AG04450 (cell line): ENCODE results near the gene ADAM12. TPM values are rescaled to one million over a fixed set of nuclear protein-coding genes. Genes with fewer than 3 reads are reported as not detected.

ENCODE experiments used
- CTCF ChIA-PET: fragments of 300-600, 350-600 bp; formaldehyde crosslinking; extraction: SDS; loops from one replicate; lab custom pipeline; 2022; ENCODE audit warnings: antibody characterized with exemption, inconsistent platforms; lab: Charles Lee
- POLR2A ChIA-PET: fragments of 350-600 bp; formaldehyde crosslinking; extraction: SDS; loops from one replicate; lab custom pipeline; 2021; ENCODE audit warnings: antibody characterized with exemption, inconsistent platforms; lab: Yijun Ruan, JAX
- DNase-seq: peaks from one replicate; pipeline ENCODE4 v3.0.0-alpha.2; 2011; ENCODE audit warnings: low read depth, low spot score
- H3K27ac ChIP-seq: one replicate; pipeline ENCODE4 v1.5.1; 2012; ENCODE audit warnings: low read depth, low read length, control low read depth
- H3K27me3 ChIP-seq: one replicate; pipeline ENCODE4 v1.6.0; 2012; ENCODE audit warnings: low read length; ENCODE audit not compliant: control insufficient read depth, insufficient read depth
- H3K4me3 ChIP-seq: 2 replicates; pipeline ENCODE4 v1.5.1; 2011; ENCODE audit warnings: mild to moderate bottlenecking, low read depth, low read length, control low read depth
- H3K9me3 ChIP-seq: 2 replicates; pipeline ENCODE4 v1.5.1; 2012; ENCODE audit warnings: low read length; ENCODE audit not compliant: control insufficient read depth, insufficient read depth
- CTCF ChIP-seq: IDR thresholded peaks from 2 replicates; pipeline ENCODE4 v1.5.1; 2011; ENCODE audit warnings: low read depth, low read length, control low read depth, inconsistent platforms
- polyA plus RNA-seq: library from polyadenylated mRNA; depleted of rRNA; stranded (reverse); fragments of >200 nt; gene quantifications from 2 replicates; pipeline ENCODE4 v1.2.3, GENCODE V29; 2011

Gene ADAM12
- polyA plus RNA-seq, 1 experiment: 8.0 TPM

GRCh38 chr10:126302476-126302756 lies 85.9 kb downstream of the ADAM12 start:
- H3K9me3 ChIP-seq: no peaks in the 10 kb centered on the region
- no peak for TF ChIP-seq CTCF
- ChIA-PET POLR2A (no interaction called here), CTCF (interaction anchor here (1.2 kb wide), 1 partner anchor 368 kb away, joined by 3 read pairs; no protein-coding TSS in a partner anchor)
- no peak overlapping the region for H3K27ac ChIP-seq
- H3K4me3 ChIP-seq: no peak overlapping the region
- DNase-seq: no peak
- no peaks in the 10 kb centered on the region for H3K27me3 ChIP-seq

- ChIA-PET POLR2A (no interaction called here), CTCF (no interaction called here)
- Histone ChIP-seq H3K4me3 (no peak overlapping the region), H3K9me3 (no peaks in the 10 kb centered on the region), H3K27me3 (no peaks in the 10 kb centered on the region), H3K27ac (no peak overlapping the region)
- DNase-seq: no peak
- no peak for TF ChIP-seq CTCF
Measured at GRCh38 chr10:126301701-126302475, 86.4 kb downstream of the ADAM12 start.

- POLR2A ChIA-PET: no interaction called here
- Histone ChIP-seq H3K27me3 (no peaks in the 10 kb centered on the region), H3K27ac (no peak overlapping the region), H3K9me3 (no peaks in the 10 kb centered on the region), H3K4me3 (no peak overlapping the region)
- no peak for TF ChIP-seq CTCF
- DNase-seq: no peak
- CTCF ChIA-PET: no interaction called here
Measured at GRCh38 chr10:126294451-126294850, 93.8 kb downstream of the ADAM12 start.

- CTCF ChIA-PET: no interaction called here
- TF ChIP-seq CTCF: no peak
- no peak for DNase-seq
- POLR2A ChIA-PET: no interaction called here
- Histone ChIP-seq H3K27ac (no peak overlapping the region), H3K9me3 (no peaks in the 10 kb centered on the region), H3K4me3 (no peak overlapping the region), H3K27me3 (no peaks in the 10 kb centered on the region)
Measured at GRCh38 chr10:126290232-126290631, 98.0 kb downstream of the ADAM12 start.

- Histone ChIP-seq H3K9me3 (no peaks in the 10 kb centered on the region), H3K27me3 (no peaks in the 10 kb centered on the region), H3K27ac (no peak overlapping the region), H3K4me3 (no peak overlapping the region)
- ChIA-PET CTCF (no interaction called here), POLR2A (no interaction called here)
- no peak for TF ChIP-seq CTCF
- DNase-seq: no peak
Measured at GRCh38 chr10:126288547-126289493, 99.5 kb downstream of the ADAM12 start.
